Fibroblast of mammary gland (primary cell): ENCODE results near the gene CILP2.

Experiments used
- DNase-seq: peaks from one replicate; pipeline ENCODE4 v3.0.0-alpha.2; 2010; ENCODE audit warnings: low read depth
- H3K4me3 ChIP-seq: 2 replicates; pipeline ENCODE4 v1.5.1; 2011; ENCODE audit warnings: low read depth, mild to moderate bottlenecking, low read length, moderate library complexity; ENCODE audit not compliant: control insufficient read depth
- TF ChIP-seq, protein P1 (sequence below): conservative IDR thresholded peaks from 2 replicates; pipeline ENCODE4 v1.5.1; 2011; ENCODE audit warnings: low read depth, low read length, inconsistent platforms; ENCODE audit not compliant: control insufficient read depth, insufficient read depth

Gene CILP2

DNA sequence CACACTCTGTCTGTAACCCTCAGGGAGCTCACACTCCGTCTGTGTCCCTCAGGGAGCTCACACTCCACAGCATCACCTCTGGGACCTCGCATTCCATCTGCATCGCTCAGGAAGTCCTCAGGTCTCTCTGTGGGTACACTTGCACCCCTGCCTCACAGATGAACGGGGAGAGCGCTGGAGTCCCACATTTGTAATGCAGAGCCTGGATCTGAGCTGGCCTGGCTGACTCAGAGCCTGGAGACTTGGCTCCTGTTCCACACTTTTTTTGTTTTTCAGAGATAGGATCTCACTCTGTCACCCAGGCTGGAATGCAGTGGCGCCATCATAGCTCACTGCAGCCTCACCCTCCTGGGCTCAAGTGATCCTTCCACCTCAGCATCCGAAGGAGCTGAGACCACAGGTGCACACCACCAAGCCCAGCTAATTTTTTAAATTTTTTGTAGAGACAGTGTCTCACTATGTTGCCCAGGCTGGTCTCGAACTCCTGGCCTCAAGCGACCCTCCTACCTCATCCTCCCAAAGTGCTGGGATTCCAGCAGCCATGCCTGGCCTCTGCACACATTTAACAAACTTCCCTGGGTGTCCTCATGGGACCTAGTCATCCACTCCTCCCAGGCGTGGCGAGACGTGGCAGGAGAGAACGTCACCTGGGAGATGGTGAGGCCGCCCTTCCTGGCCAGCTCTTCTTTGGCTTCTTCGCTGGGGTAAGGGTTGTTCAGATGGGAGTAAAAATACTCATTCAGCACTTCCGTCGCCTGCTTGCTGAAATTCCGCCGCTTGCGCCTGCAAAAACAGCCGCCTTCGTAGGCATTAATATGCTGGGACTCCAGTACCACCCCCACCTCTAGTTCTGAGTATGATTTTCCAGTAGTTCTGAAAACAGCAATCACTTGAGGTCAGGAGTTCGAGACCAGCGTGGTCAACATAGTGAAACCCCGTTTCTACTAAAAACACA is 31.0 kb downstream of the CILP2 start:
- no peak overlapping the region for H3K4me3 ChIP-seq
- TF ChIP-seq, protein P1, sequence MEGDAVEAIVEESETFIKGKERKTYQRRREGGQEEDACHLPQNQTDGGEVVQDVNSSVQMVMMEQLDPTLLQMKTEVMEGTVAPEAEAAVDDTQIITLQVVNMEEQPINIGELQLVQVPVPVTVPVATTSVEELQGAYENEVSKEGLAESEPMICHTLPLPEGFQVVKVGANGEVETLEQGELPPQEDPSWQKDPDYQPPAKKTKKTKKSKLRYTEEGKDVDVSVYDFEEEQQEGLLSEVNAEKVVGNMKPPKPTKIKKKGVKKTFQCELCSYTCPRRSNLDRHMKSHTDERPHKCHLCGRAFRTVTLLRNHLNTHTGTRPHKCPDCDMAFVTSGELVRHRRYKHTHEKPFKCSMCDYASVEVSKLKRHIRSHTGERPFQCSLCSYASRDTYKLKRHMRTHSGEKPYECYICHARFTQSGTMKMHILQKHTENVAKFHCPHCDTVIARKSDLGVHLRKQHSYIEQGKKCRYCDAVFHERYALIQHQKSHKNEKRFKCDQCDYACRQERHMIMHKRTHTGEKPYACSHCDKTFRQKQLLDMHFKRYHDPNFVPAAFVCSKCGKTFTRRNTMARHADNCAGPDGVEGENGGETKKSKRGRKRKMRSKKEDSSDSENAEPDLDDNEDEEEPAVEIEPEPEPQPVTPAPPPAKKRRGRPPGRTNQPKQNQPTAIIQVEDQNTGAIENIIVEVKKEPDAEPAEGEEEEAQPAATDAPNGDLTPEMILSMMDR = no peak
- peak; percentile 62 for DNase-seq

DNA sequence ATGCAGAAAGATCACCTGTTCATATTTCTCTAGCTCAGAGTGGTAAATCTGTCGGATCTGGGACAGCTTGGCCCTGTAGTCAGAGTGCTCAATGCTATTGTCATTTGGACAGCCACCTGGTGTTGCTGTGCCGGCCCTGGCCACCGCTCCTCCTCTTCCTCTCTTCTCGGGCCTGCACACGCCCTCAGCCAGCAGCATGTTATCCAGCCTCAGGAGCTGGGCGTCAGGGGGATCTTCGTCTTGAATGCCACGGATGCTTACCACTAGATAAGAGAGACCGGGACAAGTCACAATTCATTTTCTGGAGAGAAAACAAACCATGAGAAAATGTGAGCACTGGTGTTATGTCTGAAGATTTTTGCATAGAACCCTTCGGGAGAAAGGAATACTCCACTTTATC is 32.5 kb downstream of the CILP2 start:
- TF ChIP-seq, protein P1 = no peak
- H3K4me3 ChIP-seq = no peak overlapping the region
- no peak for DNase-seq

DNA sequence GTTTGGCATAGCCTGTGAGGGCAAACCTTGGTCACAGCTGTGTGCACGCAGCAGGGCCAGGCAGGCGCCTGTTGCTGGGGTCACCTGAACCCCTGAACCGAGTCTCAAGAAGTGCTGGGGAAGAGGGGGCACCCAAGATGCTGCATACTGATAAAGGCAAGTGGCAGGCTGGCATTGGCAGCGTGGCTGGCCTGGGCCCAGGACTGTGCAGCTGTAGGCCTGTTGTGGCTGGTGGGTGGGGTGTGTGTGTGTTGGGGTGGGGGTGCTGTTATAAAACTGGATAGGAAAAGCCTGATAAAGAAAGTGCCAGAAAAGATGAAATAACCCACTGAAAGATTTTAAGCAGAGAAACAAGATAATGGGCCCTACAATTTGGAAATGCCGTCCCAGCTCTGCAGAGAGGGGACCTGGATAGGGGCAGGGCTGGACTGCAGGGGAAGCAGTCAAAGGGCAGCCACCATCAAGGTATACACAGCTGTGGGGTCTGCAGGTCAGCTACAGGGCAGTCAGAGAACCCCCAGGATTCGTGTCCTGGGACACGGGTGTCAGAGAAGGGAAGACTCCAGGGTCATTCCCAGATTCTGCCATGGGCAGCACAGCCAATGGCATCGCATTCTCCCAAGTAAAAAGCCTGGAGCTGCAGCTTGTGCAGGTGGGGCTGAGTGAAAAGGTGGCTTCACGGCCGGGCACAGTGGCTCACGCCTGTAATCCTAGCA is 33.2 kb downstream of the CILP2 start:
- DNase-seq = no peak
- TF ChIP-seq, protein P1 = no peak
- H3K4me3 ChIP-seq = no peak overlapping the region

DNA sequence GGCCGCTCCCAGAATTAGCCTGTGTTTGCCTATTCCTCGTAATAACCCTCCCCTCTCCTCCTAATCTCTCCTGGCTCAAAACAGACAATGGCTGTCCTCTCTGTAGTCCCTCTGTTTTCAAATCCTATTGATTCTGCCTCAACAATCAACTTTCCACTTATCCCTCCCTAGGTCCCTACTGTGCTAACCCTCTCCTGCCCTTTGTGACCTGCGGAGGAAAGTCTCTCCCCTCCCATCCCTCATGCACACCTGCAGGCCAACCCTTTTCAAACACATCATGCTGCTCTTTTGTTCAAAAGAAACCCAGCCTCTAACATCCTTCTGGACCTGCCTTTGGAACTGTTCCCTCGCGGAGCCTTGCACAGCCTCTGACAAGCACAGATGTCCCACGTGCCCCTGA is 37.3 kb downstream of the CILP2 start:
- TF ChIP-seq, protein P1 = no peak
- DNase-seq = no peak
- H3K4me3 ChIP-seq = no peak overlapping the region

DNA sequence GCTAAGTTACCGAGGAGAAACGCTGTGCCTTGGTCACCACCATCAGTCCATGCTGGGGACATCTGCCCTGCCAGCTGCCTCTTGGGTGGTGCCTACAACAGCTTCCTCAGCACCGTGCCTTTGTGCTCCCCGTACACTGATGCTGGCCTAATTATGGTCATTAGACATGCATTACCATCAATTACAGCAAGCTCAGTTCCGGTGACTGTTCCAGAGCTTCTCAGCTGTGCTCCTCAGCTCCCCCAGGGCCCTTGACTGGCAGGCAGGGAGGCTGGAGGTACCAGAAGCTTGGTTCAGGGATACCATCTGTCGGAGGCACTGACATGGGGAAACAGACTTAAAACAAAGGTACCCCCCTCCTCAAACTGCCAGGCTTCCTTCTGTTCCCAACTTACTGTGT is 40.2 kb downstream of the CILP2 start:
- no peak for DNase-seq
- H3K4me3 ChIP-seq = no peak overlapping the region
- TF ChIP-seq, protein P1 = no peak

DNA sequence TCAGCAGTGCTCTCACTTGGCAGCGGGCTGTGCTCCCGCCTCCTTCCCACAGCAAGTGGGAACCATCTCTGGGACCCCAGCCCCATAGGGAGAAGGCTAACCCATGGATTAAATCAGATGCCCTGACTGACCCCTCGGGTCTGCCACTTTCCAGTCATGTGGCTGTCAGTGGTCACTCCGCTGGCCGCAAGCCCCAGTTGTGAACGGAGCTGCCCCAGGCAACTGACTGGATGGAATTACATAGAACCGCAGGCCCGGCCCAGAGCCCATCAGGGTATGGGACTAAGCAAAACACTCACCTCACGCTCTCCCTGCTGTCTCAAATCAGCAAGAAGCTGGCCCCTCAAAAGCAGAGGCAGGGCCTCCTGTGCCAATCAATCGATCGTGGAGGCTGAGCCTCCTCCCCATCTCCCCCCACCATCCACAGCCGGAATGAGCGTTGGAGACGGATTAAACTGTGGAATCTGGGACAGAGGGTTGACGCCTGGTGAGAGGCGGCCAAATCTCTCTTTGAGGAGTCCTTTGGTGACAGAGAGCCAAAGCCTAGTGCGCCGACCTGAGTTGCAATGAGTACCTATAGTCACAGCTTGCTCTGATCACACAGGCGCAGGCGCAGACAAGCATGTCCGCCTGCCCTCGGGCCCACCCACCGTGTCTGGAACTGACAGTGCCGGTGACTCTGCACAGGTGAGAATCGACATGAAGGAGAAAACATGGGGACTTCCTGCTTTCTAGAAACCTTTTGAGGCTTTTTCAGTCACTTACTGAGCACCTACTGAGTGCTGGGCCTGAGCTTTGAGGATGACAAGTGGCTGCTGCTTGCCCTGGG is 41.7 kb downstream of the CILP2 start:
- no peak for DNase-seq
- TF ChIP-seq, protein P1 = no peak

More for the DNA sequence above, 41.7 kb downstream of the CILP2 start:
- no peak overlapping the region for H3K4me3 ChIP-seq
